NCI-H82 treated with DMSO at 0.1 percent for 48 hours (cell line): Measurements from ENCODE around the gene PARVB.

Experiments
- DNase-seq: peaks from one replicate; lab custom pipeline; 2025; ENCODE audit not compliant: unreplicated experiment; lab: John Stamatoyannopoulos, UW

PARVB gene

GRCh38 chr22:44179989-44180705 lies 156.0 kb downstream of the PARVB start:
- no peak for DNase-seq

GRCh38 chr22:44180706-44181032 lies 156.6 kb downstream of the PARVB start, which contains the start of gene PARVG:
TSS of gene PARVG (plus strand) at chr22:44180925. CDS start at chr22:44183330, 2,405 bp downstream.
- DNase-seq = no peak

- DNase-seq = no peak
Observed at GRCh38 chr22:44181033-44181911, 157.2 kb downstream of the PARVB start.

- no peak for DNase-seq
Observed at GRCh38 chr22:44181912-44182587, 157.9 kb downstream of the PARVB start.

- no peak for DNase-seq
Observed at GRCh38 chr22:44182588-44183286, 158.6 kb downstream of the PARVB start.

- no peak for DNase-seq
Observed at GRCh38 chr22:44183287-44183588, 159.1 kb downstream of the PARVB start.

- DNase-seq = no peak
Observed at GRCh38 chr22:44184006-44184405, 159.9 kb downstream of the PARVB start.

- DNase-seq = no peak
Observed at GRCh38 chr22:44185237-44186120, 161.4 kb downstream of the PARVB start.

- no peak for DNase-seq
Observed at GRCh38 chr22:44186121-44186510, 162.0 kb downstream of the PARVB start.

GRCh38 chr22:44186737-44187136 lies 162.6 kb downstream of the PARVB start:
- DNase-seq = no peak

- no peak for DNase-seq
Observed at GRCh38 chr22:44187652-44188230, 163.6 kb downstream of the PARVB start.

- DNase-seq = no peak
Observed at GRCh38 chr22:44188316-44188715, 164.2 kb downstream of the PARVB start.

GRCh38 chr22:44188986-44189630 lies 165.0 kb downstream of the PARVB start:
- no peak for DNase-seq

- DNase-seq = no peak
Observed at GRCh38 chr22:44190381-44190976, 166.4 kb downstream of the PARVB start.

GRCh38 chr22:44191036-44191454 lies 166.9 kb downstream of the PARVB start:
- no peak for DNase-seq

- no peak for DNase-seq
Observed at GRCh38 chr22:44192098-44192815, 168.2 kb downstream of the PARVB start.

GRCh38 chr22:44192816-44193534 lies 168.9 kb downstream of the PARVB start:
- DNase-seq = no peak

GRCh38 chr22:44193535-44193891 lies 169.4 kb downstream of the PARVB start:
- DNase-seq = no peak
